AG10803 (cell line): Measurements from ENCODE around the gene RPUSD3.

Experiments used
- DNase-seq: peaks from one replicate; pipeline ENCODE4 v3.0.0; 2010; ENCODE audit warnings: low read depth
- H3K4me3 ChIP-seq: 2 replicates; pipeline ENCODE4 v1.5.1; 2011; ENCODE audit warnings: mild to moderate bottlenecking, low read length, control low read depth
- TF ChIP-seq, protein P1 (sequence below): conservative IDR thresholded peaks from 2 replicates; pipeline ENCODE4 v1.5.1; 2011; ENCODE audit warnings: mild to moderate bottlenecking, low read length, control low read depth, inconsistent platforms

Gene RPUSD3

DNA sequence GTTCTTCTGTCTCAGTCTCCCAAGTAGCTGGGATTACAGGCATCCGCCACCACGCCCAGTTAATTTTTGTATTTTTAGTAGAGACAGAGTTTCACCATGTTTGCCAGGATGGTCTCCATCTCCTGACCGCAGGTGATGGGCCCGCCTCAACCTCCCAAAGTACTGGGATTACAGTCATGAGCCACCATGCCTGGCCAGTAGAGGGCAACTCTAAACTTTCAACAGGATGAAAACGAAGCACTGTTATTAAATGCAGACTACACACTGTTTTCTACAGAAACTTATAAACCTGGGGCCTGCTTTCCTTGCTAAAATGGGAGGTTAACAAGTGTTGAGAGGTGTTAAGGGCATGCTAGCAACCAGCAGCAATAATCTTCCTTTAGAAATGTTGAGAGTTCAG, 43.3 kb downstream of the RPUSD3 start:
- DNase-seq, result no peak
- H3K4me3 ChIP-seq, result no peak overlapping the region
- TF ChIP-seq, protein P1, sequence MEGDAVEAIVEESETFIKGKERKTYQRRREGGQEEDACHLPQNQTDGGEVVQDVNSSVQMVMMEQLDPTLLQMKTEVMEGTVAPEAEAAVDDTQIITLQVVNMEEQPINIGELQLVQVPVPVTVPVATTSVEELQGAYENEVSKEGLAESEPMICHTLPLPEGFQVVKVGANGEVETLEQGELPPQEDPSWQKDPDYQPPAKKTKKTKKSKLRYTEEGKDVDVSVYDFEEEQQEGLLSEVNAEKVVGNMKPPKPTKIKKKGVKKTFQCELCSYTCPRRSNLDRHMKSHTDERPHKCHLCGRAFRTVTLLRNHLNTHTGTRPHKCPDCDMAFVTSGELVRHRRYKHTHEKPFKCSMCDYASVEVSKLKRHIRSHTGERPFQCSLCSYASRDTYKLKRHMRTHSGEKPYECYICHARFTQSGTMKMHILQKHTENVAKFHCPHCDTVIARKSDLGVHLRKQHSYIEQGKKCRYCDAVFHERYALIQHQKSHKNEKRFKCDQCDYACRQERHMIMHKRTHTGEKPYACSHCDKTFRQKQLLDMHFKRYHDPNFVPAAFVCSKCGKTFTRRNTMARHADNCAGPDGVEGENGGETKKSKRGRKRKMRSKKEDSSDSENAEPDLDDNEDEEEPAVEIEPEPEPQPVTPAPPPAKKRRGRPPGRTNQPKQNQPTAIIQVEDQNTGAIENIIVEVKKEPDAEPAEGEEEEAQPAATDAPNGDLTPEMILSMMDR, result peak; percentile 19

GRCh38 chr3:9797196-9797945, 46.4 kb downstream of the RPUSD3 start:
- no peak for DNase-seq
- TF ChIP-seq, protein P1, result no peak
- H3K4me3 ChIP-seq, result no peak overlapping the region

- TF ChIP-seq, protein P1, result no peak
- H3K4me3 ChIP-seq, result no peak overlapping the region
- no peak for DNase-seq
Observed at GRCh38 chr3:9795207-9795606, 48.6 kb downstream of the RPUSD3 start.

- TF ChIP-seq, protein P1, result no peak
- no peak overlapping the region for H3K4me3 ChIP-seq
- no peak for DNase-seq
Observed at GRCh38 chr3:9794400-9794799, 49.4 kb downstream of the RPUSD3 start.

- TF ChIP-seq, protein P1, result no peak
- DNase-seq, result peak; percentile 59
- peak overlapping the region; percentile 99 for H3K4me3 ChIP-seq
Observed at GRCh38 chr3:9793161-9793781, 50.5 kb downstream of the RPUSD3 start.

GRCh38 chr3:9792405-9793160, 51.2 kb downstream of the RPUSD3 start, which contains the start of the genes ARPC4 and TADA3:
Gene ARPC4, plus strand, starts transcription at chr3:9793082. Its CDS starts 40 bp downstream, at chr3:9793122.
Gene TADA3, minus strand, starts transcription at chr3:9792473. Its CDS starts 1,007 bp downstream, at chr3:9791466.
- DNase-seq, result peak; percentile 96
- H3K4me3 ChIP-seq, result peak within 1 kb of the TSS; percentile 99
- TF ChIP-seq, protein P1, result no peak
